Mammary epithelial cell (primary cell): ENCODE data around the gene ANKRD12.

ENCODE experiments used
- EZH2 ChIP-seq: IDR thresholded peaks from 2 replicates; pipeline ENCODE4 v1.6.1; 2012; ENCODE audit warnings: low read length, inconsistent platforms, borderline replicate concordance
- TF ChIP-seq, protein P1 (sequence below), 2 donors: IDR thresholded peaks in 1 of 2; conservative IDR thresholded peaks in 1 of 2; 2 replicates each; pipeline ENCODE4 v1.5.1; 2011 to 2012; ENCODE audit warnings: inconsistent platforms in 2 of 2, low read length in 2 of 2, mild to moderate bottlenecking in 2 of 2, control low read depth in 1 of 2, low read depth in 1 of 2; ENCODE audit not compliant: insufficient read depth in 1 of 2; ENCODE audit errors: extremely low read depth in 1 of 2

DNA sequence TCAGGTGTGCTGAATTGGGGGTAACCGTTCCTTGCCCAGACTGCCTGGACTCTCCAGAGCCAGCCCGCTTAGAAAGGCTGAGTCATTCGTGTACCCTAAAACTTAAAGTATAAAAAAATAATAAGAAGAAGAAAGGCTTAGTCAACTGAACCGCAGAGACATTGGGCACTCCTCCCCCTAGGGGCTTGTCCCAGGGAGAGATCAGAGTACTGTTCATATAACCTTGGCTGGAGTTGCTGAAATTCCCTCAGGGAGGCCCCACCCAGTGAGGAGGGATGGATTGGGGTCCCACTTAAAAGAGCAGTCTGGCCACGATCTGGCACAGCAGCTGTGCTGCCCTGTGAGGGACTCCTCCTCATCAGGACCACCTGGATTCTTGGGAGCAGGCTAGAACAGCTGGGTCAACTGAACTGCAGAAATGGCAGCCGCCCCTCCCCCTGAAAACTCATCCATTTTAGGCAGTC is 37.2 kb downstream of the ANKRD12 start:
- TF ChIP-seq, protein P1, sequence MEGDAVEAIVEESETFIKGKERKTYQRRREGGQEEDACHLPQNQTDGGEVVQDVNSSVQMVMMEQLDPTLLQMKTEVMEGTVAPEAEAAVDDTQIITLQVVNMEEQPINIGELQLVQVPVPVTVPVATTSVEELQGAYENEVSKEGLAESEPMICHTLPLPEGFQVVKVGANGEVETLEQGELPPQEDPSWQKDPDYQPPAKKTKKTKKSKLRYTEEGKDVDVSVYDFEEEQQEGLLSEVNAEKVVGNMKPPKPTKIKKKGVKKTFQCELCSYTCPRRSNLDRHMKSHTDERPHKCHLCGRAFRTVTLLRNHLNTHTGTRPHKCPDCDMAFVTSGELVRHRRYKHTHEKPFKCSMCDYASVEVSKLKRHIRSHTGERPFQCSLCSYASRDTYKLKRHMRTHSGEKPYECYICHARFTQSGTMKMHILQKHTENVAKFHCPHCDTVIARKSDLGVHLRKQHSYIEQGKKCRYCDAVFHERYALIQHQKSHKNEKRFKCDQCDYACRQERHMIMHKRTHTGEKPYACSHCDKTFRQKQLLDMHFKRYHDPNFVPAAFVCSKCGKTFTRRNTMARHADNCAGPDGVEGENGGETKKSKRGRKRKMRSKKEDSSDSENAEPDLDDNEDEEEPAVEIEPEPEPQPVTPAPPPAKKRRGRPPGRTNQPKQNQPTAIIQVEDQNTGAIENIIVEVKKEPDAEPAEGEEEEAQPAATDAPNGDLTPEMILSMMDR (conservative IDR thresholded peaks at IDR 0.05 in 1 of 2, IDR thresholded peaks at IDR 0.05 in 1 of 2; ENCODE audit: extremely low read depth in 1 of 2, insufficient read depth in 1 of 2, low read depth in 1 of 2, low read length in 2 of 2) = no peak
- no peak for TF ChIP-seq EZH2
